HEK293T (cell line): Measurements from ENCODE around the gene TENT5D.
"Not testable (repeated sequence)": the region's sequence is repeated elsewhere in the genome, so short reads cannot be mapped to it uniquely, and the experiment has no call there.

Source experiments
- CTCF ChIA-PET: fragments of 350-600 bp; formaldehyde crosslinking; extraction: SDS; loops from one replicate; lab custom pipeline; 2021; ENCODE audit warnings: antibody characterized with exemption, inconsistent platforms; lab: Yijun Ruan, JAX
- POLR2A ChIA-PET: fragments of 350-600 bp; formaldehyde crosslinking; extraction: SDS; loops from one replicate; lab custom pipeline; 2020; ENCODE audit warnings: antibody characterized with exemption, inconsistent platforms; lab: Yijun Ruan, JAX
- DNase-seq: peaks from one replicate; pipeline ENCODE4 v3.0.0; 2012; ENCODE audit warnings: mixed read lengths; ENCODE audit errors: extremely low spot score
- ARNT ChIP-seq: fragments of 450-650 bp; IDR thresholded peaks from 2 replicates; pipeline ENCODE4 v1.6.1; 2017; ENCODE audit warnings: mild to moderate bottlenecking
- BHLHE40 ChIP-seq: fragments of 450-650 bp; IDR thresholded peaks from 2 replicates; pipeline ENCODE4 v1.6.1; 2016; ENCODE audit warnings: mild to moderate bottlenecking, moderate library complexity, borderline replicate concordance
- CTBP1 ChIP-seq: fragments of 450-650 bp; IDR thresholded peaks from 2 replicates; pipeline ENCODE4 v1.6.1; 2016; ENCODE audit warnings: borderline replicate concordance
- ELF4 ChIP-seq: fragments of 450-650 bp; IDR thresholded peaks from 2 replicates; pipeline ENCODE4 v1.6.1; 2017; ENCODE audit warnings: antibody characterized with exemption
- FOXA1 ChIP-seq: fragments of 450-650 bp; IDR thresholded peaks from 2 replicates; pipeline ENCODE4 v1.6.1; 2016; ENCODE audit warnings: mild to moderate bottlenecking
- FOXK2 ChIP-seq: fragments of 450-650 bp; IDR thresholded peaks from 2 replicates; pipeline ENCODE4 v1.6.1; 2016; ENCODE audit warnings: mild to moderate bottlenecking
- FOXM1 ChIP-seq: fragments of 450-650 bp; IDR thresholded peaks from 2 replicates; pipeline ENCODE4 v1.6.1; 2017; ENCODE audit warnings: mild to moderate bottlenecking, borderline replicate concordance
- HDGF ChIP-seq: fragments of 450-650 bp; IDR thresholded peaks from 2 replicates; pipeline ENCODE4 v1.6.1; 2017; ENCODE audit warnings: antibody characterized with exemption, borderline replicate concordance
- L3MBTL2 ChIP-seq: fragments of 450-650 bp; conservative IDR thresholded peaks from 2 replicates; pipeline ENCODE4 v1.6.1; 2016; ENCODE audit warnings: mild to moderate bottlenecking
- LEF1 ChIP-seq: fragments of 450-650 bp; IDR thresholded peaks from 2 replicates; pipeline ENCODE4 v1.6.1; 2017; ENCODE audit warnings: mild to moderate bottlenecking, borderline replicate concordance
- NFRKB ChIP-seq: fragments of 450-650 bp; IDR thresholded peaks from 2 replicates; pipeline ENCODE4 v1.6.1; 2016; ENCODE audit warnings: mild to moderate bottlenecking, moderate library complexity
- PKNOX1 ChIP-seq: fragments of 450-650 bp; IDR thresholded peaks from 2 replicates; pipeline ENCODE4 v1.6.1; 2016
- SP1 ChIP-seq: fragments of 450-650 bp; IDR thresholded peaks from 2 replicates; pipeline ENCODE4 v1.6.1; 2017
- SUZ12 ChIP-seq: fragments of 450-650 bp; IDR thresholded peaks from 2 replicates; pipeline ENCODE4 v1.6.1; 2016; ENCODE audit warnings: mild to moderate bottlenecking
- TARDBP ChIP-seq: fragments of 450-650 bp; IDR thresholded peaks from 2 replicates; pipeline ENCODE4 v1.6.1; 2016
- ZNF384 ChIP-seq: fragments of 450-650 bp; IDR thresholded peaks from 2 replicates; pipeline ENCODE4 v1.6.1; 2016

The TENT5D gene

DNA sequence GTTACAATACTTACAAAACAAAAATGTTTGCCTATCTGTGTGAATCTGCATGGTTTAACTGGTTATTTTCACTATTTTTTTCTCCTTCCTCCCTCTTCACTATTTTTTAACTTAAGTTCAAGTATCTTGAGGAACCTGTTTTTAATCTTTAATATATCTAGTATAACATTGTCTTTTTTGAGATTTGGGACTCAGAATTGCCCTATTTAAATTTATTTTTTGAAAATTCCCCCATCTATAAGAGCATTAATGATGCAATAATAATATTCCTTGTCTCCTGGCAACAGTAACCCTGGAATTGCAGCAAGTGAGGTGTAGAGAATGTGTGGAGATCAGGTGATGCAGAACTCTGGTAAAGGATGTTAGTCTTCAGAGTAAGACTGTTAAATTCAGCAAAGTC is at the start of gene TENT5D:
Gene TENT5D (plus strand): TSS at position 301 of the 400 bp plus-strand sequence. CDS start 22,093 bp downstream, outside the sequence.
- no peak for DNase-seq
- POLR2A ChIA-PET = no interaction called here
- TF ChIP-seq FOXA1 (no peak), ELF4 (no peak), SP1 (no peak), ZNF384 (no peak), FOXM1 (no peak), LEF1 (no peak), L3MBTL2 (no peak), SUZ12 (no peak)
- CTCF ChIA-PET = no interaction called here

GRCh38 chrX:80385651-80386050 is 34.6 kb upstream of the TENT5D start:
- POLR2A ChIA-PET, CTCF ChIA-PET, DNase-seq: not testable (repeated sequence)

GRCh38 chrX:80388206-80388605 is 32.0 kb upstream of the TENT5D start:
- DNase-seq = no peak
- ChIA-PET CTCF (no interaction called here), POLR2A (no interaction called here)
- TF ChIP-seq FOXA1 (no peak), LEF1 (no peak), FOXK2 (no peak), ZNF384 (no peak), L3MBTL2 (no peak), TARDBP (no peak), ARNT (no peak)

DNA sequence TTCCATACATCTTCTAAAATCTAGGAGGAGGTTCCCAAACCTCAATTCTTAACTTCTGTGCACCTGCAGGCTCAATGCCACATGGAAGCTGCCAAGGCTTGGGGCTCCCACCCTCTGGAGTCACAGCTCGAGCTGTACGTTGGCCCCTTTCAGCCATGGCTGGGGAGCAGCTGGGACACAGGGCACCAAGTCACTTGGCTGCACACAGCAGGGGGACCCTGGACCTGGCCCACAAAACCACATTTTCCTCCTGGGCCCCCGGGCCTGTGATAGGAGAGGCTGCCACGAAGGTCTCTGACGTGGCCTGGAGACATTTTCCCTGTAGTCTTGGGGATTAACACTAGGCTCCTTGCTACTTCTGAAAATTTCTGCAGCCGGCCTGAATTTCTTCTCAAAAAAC is 8.2 kb upstream of the TENT5D start:
- CTCF ChIA-PET = no interaction called here
- DNase-seq = no peak
- TF ChIP-seq TARDBP = no peak
- TF ChIP-seq L3MBTL2 = no peak
- POLR2A ChIA-PET = no interaction called here

GRCh38 chrX:80423000-80423399 is 2.8 kb downstream of the TENT5D start:
- DNase-seq = no peak
- POLR2A ChIA-PET = no interaction called here
- no peak for TF ChIP-seq ARNT
- no peak for TF ChIP-seq BHLHE40
- no peak for TF ChIP-seq PKNOX1
- TF ChIP-seq L3MBTL2 = no peak
- no peak for TF ChIP-seq NFRKB
- no peak for TF ChIP-seq ZNF384
- TF ChIP-seq LEF1 = no peak
- TF ChIP-seq FOXM1 = no peak
- TF ChIP-seq TARDBP = no peak
- no peak for TF ChIP-seq SUZ12
- no peak for TF ChIP-seq ELF4
- no peak for TF ChIP-seq HDGF
- CTCF ChIA-PET = no interaction called here

GRCh38 chrX:80423744-80424143 is 3.5 kb downstream of the TENT5D start:
- CTCF ChIA-PET = no interaction called here
- POLR2A ChIA-PET = no interaction called here
- TF ChIP-seq FOXA1 = no peak
- TF ChIP-seq PKNOX1 = no peak
- no peak for TF ChIP-seq SP1
- no peak for TF ChIP-seq FOXM1

DNA sequence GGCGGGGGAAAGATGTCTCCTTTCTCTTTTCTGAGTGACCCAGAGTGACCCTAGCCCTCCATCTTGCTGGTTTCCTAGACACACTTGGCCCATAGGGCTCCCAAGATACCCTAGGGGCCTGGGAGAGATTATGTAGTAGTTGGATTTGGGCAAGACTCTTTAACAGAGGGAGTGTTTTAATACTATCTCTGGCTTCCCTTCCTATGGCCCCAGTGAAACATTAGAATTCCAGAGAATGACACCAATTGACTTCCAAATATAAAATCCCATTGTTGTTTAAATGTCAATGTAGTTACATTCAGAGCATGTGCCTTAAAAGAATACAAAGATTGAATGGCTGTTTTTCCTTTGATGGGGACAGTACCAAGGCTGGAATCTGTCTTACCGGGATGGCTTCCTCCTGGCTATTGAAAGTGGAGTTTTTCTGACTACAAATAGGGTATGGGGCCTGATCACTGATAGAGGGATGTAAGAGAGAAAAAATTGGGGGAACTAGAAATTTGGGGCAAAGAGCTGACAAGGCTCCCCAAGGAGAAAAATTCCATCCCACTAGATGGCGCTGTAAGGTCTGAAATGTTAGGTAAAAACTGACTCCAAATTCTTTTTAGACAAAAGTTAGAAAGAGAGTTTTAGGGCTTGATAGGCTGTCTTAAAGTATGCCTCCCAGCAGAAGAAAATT is 10.7 kb downstream of the TENT5D start:
- POLR2A ChIA-PET = no interaction called here
- TF ChIP-seq L3MBTL2 = no peak
- no peak for TF ChIP-seq LEF1
- no peak for TF ChIP-seq PKNOX1
- no peak for TF ChIP-seq NFRKB
- TF ChIP-seq TARDBP = no peak
- CTCF ChIA-PET = no interaction called here
- DNase-seq = peak; percentile 4

More at GRCh38 chrX:80423744-80424143, 3.5 kb downstream of the TENT5D start:
- DNase-seq = no peak

GRCh38 chrX:80431505-80431832 is 11.2 kb downstream of the TENT5D start:
- POLR2A ChIA-PET = no interaction called here
- CTCF ChIA-PET = no interaction called here
- no peak for TF ChIP-seq LEF1
- TF ChIP-seq ARNT = no peak
- TF ChIP-seq CTBP1 = no peak
- no peak for TF ChIP-seq L3MBTL2
- TF ChIP-seq ZNF384 = no peak
- TF ChIP-seq HDGF = no peak
- no peak for TF ChIP-seq FOXM1
- no peak for TF ChIP-seq SUZ12
- TF ChIP-seq SP1 = no peak
- no peak for DNase-seq
